DMS 273 treated with DMSO at 0.1 percent for 48 hours (cell line): ENCODE results near the gene AP3B1.

Source experiments
- DNase-seq: peaks from one replicate; lab custom pipeline; 2025; lab: John Stamatoyannopoulos, UW

Gene AP3B1

DNA sequence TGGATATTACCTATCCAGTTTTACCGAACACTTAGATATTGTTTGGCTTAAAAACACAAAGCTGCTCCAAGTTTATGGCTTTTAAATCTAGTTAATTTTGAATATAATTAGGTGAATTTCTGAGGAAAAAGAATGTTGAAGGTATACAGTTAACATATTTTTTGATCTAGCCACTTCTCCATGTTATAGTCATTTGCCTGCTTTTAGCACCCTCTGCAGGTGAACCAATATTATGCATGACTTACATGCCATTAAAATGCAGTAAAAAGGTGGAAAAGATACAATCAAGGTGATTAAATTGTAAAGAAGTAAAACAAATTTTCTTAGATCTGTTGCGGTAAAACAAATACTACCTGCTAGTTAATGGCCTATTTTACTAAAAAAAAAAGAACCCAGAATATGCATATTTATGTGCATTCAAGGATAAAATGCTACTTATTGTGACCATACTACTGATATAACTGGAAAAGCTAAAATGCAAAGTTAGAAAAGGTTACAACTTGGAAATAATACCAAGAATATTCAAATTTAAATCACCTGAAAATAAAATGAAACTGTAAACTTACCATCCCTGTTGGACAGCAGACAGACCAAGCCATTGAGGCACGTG, 132.1 kb downstream of the AP3B1 start:
- peak; percentile 13 for DNase-seq

GRCh38 chr5:78157001-78157400, 137.5 kb downstream of the AP3B1 start:
- DNase-seq: no peak

- no peak for DNase-seq
These were observed 142.8 kb downstream of the AP3B1 start for GRCh38 chr5:78151594-78152271.

DNA sequence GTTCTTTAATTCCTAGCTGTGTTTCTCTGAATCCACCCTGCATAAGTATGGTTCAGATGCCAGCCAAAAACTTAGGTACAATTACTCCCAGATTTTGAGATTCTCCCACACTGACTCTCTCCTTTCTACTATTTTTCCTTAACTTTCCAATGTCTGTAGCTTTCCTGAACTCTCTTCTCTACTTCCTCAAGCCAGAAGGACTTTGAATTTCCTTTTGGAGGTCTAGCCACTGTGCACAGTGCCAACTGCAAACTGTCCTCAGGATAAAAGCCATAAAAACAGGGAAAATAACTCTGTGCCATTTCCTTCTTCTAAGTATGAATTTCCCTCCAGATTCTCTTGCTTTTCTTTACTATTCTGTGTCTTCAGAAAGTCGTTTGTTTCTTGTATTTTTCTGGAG, 157.2 kb downstream of the AP3B1 start:
- no peak for DNase-seq

- DNase-seq: no peak
These were observed 161.1 kb downstream of the AP3B1 start for GRCh38 chr5:78133423-78133822.

DNA sequence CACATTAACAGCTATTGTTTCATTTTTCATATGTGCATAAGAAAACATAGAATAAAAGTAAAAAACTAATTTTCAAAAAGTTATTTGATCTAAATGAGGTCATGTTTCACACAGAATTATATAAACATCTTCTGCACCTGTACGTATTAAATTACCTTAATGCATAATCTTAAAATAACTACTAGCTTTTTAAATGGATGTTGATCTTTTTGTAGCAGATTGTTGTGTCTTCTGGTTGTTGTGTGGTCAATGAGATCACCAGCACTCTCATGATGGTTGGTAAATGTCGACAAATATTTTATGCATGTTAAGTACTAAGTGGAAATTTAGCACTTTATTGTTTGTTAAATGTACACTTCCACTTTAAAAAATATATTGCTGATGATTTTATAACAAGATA, 162.0 kb downstream of the AP3B1 start:
- no peak for DNase-seq

- no peak for DNase-seq
These were observed 164.9 kb downstream of the AP3B1 start for GRCh38 chr5:78129597-78129996.

DNA sequence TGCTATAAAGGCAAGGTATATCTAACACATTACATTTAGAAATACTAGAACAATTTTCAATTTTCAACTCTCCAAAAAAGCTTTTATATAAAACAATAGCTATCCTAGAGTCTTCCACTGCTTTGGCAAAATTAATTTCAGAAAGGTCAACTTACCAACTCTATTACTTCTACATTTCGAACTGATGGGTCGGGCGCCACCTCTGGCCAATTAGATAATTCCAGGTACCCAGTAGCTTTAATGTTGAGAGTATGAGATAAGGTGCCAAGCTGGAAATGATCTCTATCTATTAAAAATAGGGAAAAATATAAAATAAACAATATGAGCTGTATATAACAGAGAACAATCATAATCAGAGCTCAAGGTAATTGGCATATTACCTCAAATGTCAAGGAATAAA, 166.6 kb downstream of the AP3B1 start:
- no peak for DNase-seq

DNA sequence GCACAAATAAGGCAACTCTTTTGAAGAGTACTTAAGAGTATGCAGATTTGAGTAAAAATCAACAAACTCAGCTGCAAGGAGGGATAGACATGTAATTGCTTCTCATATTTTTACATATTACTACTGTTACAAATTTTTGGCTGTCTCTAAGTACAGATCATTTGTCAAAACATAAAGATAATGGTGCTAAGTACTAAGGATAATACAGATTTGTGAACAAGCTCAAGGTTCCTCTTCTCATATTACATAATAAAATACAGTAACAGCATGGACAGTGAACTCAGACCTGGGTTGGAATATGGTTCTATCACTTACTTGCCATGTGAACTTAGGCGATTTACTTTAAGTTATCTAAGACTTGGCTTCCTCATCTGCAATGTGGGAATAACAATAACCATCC, 168.0 kb downstream of the AP3B1 start:
- no peak for DNase-seq

GRCh38 chr5:78116167-78116566, 178.3 kb downstream of the AP3B1 start:
- DNase-seq: no peak

DNA sequence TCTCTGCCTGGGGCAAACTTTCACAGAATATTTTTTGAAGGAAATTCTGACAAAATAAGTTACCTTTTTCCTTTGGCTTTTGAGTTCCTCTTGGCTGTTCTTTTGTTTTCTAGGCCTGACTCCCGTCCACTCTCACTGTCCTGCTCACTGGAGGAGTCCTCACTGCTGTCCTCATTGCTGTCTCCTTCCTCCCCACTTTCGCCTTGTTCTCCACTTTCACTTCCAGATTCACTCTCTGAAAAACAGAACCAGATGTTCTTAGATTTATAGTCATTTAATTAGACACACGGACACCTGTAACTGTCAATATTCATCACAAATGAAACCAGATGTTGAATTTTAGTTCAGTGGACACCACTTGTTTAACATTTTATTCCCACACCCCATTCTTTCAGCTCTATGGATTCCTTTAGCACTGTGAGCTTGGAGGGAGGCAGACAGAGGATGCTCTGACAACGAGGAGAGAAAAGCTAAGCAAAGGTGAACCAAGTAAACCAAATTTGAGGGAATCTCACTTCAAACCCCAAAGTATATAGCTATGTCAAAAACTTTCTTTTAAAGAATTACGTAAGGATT, 180.7 kb downstream of the AP3B1 start:
- no peak for DNase-seq

DNA sequence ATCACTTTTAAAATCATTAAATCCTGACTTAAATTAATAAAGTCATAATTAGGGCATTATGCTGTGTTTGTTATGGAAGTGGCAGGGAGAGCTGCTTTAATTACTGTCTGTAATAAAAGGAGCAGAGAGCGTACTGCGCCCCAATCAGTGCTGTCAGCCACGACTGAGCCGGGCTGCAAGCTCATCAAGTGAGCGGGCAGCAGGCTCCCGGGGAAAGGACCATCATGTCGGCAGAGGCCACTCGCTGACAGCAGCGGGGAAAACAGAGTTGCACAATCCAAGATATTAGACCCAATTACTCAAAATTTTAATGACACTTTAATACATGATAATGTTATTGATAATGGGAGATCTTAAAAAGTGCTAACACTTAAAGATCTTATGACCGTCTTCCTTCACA, 181.6 kb downstream of the AP3B1 start:
- no peak for DNase-seq

DNA sequence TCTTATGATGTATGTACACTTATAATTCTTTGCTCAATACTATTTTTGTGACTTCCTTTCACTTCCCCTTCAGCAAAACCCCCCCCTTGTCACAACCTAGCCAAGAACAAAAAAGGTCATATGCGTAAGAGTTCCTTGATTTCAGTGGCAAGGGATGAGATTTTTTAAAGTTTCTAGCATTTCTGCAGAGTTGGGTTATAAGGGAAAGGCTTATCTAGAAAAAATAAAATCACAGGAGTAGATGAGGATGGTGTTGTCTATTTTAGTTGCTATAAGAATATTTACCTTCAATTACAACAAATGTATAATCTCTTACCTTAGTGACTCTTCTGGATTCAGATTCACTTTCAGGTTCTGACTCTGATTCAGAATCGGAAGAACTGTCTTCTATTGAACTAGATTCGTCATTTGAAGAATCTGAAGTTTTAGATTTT, 184.6 kb downstream of the AP3B1 start:
- DNase-seq: no peak

DNA sequence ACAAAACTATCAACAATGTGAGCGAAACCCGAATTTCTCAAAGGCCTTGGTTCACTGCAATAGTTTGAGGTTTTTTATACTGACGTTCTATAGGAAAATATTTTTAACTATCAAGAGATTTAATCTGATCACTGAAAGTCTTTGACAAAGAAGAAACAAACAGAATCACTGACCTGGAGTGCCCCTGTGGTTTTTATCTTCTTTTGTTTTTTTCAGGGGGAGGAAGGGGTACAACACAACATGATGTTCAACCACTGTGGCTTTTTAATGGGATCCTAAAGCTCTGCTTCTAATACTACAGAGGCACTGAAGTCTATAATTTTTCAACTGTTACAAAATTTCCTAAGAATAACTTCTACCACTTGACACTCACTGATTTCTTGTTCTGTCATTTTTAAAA, 185.9 kb downstream of the AP3B1 start:
- no peak for DNase-seq

GRCh38 chr5:78103232-78103918, 191.1 kb downstream of the AP3B1 start:
- no peak for DNase-seq

GRCh38 chr5:78102500-78102899, 192.0 kb downstream of the AP3B1 start:
- DNase-seq: no peak

DNA sequence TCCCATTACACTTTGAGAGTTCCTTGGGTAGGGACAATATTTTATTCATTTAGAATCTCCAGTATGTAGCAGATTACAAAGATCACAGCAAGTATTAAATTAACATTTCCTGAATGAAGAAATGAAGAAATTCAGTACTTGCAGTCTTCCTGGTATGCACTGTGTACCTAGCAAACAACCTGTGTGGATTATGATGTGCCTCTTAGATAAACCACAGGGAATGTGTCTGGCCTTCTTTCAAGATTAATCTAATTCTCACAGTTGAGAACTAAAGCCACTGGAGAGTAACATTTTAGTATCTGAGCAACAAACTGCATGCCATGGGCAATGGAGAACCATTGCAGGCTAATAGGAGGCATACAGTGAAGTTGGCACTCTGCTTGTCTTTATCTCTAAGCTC, 199.4 kb downstream of the AP3B1 start:
- no peak for DNase-seq

- no peak for DNase-seq
These were observed 204.5 kb downstream of the AP3B1 start for GRCh38 chr5:78090002-78090401.

DNA sequence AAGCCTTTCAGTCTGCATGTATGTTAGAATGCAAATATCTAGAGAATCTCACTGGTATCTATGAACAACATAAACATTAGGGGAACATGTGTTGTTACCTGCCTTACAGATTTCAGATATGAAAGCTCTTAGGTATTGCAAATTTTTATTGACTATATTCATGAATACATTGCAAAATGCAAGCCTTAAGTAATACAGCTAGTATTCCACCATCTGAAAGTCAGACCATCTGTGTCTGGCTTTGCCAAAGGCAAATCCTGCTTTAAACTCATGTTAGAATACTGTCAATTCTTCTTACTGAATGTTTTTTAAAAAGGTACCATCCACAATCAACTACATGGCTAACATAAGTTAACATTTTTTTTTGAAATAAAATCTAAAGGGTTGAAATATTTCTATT, 215.6 kb downstream of the AP3B1 start:
- no peak for DNase-seq

- DNase-seq: no peak
These were observed 217.0 kb downstream of the AP3B1 start for GRCh38 chr5:78077369-78078068.

GRCh38 chr5:78076351-78076750, 218.1 kb downstream of the AP3B1 start:
- DNase-seq: no peak

DNA sequence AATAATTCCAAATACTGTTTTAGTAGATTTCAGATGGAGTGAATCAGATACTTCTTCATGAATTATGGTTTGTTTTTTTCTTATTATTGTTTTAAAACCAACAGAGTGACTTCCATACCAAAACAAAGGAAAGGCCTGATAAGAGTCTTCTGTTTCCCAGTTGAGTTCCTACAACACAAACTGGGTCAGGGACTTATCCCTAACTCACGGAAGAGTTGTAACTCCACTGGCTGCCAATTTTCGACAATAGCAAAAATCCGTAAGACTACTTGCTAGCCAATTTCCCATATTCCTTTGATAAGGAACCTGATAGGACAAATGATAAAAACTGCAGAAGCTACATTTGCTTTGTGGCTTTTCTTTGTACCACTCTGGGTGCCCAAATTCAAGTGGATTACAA, 219.2 kb downstream of the AP3B1 start:
- no peak for DNase-seq
